Astrocyte (in vitro differentiated cells and primary cell): ENCODE measurements around the gene PTX3. TPM values are rescaled to one million over a fixed set of nuclear protein-coding genes. Genes with fewer than 3 reads are reported as not detected.

Source experiments
- DNase-seq: peaks from one replicate; pipeline ENCODE4 v3.0.0-alpha.2; 2010; ENCODE audit warnings: low read depth
- FAIRE-seq: peaks from 2 replicates; lab custom pipeline; 2011; peaks lifted over from hg19 to GRCh38; lab: Jason Lieb, UNC
- H2AFZ ChIP-seq: 2 replicates; pipeline ENCODE4 v1.6.0; 2012; ENCODE audit warnings: low read depth, low read length, inconsistent platforms
- H3K27ac ChIP-seq: 2 replicates; pipeline ENCODE4 v1.5.1; 2011; ENCODE audit warnings: low read depth, low read length, inconsistent platforms
- H3K27me3 ChIP-seq: 2 replicates; pipeline ENCODE4 v1.6.0; 2011; ENCODE audit warnings: low read length, inconsistent platforms; ENCODE audit not compliant: insufficient read depth
- H3K36me3 ChIP-seq: 2 replicates; pipeline ENCODE4 v1.5.1; 2011; ENCODE audit warnings: low read length, inconsistent platforms; ENCODE audit not compliant: insufficient read depth
- H3K4me1 ChIP-seq: 2 replicates; pipeline ENCODE4 v1.5.1; 2011; ENCODE audit warnings: low read length, inconsistent platforms; ENCODE audit not compliant: insufficient read depth
- H3K4me2 ChIP-seq: 2 replicates; pipeline ENCODE4 v1.6.0; 2012; ENCODE audit warnings: low read length, inconsistent platforms
- H3K4me3 ChIP-seq: 2 replicates; pipeline ENCODE4 v1.5.1; 2011; ENCODE audit warnings: low read depth, mild to moderate bottlenecking, low read length, inconsistent platforms; ENCODE audit not compliant: insufficient read depth
- H3K79me2 ChIP-seq: 2 replicates; pipeline ENCODE4 v1.6.0; 2012; ENCODE audit warnings: mild to moderate bottlenecking, low read length, inconsistent platforms; ENCODE audit not compliant: insufficient read depth
- H3K9ac ChIP-seq: 2 replicates; pipeline ENCODE4 v1.6.0; 2012; ENCODE audit warnings: mild to moderate bottlenecking, low read length, inconsistent platforms
- H3K9me3 ChIP-seq: 2 replicates; pipeline ENCODE4 v1.5.1; 2012; ENCODE audit warnings: low read depth, mild to moderate bottlenecking, low read length, inconsistent platforms; ENCODE audit not compliant: insufficient read depth
- H4K20me1 ChIP-seq: 2 replicates; pipeline ENCODE4 v1.6.0; 2012; ENCODE audit warnings: low read length, inconsistent platforms; ENCODE audit not compliant: insufficient read depth
- H3K27ac Mint-ChIP-seq: one replicate; pipeline ENCODE4 v1.8.0; 2021; ENCODE audit warnings: mild to moderate bottlenecking, mixed read lengths; ENCODE audit not compliant: unreplicated experiment
- H3K27me3 Mint-ChIP-seq: one replicate; pipeline ENCODE4 v1.8.0; 2021; ENCODE audit warnings: low read depth, mixed read lengths; ENCODE audit not compliant: unreplicated experiment
- H3K36me3 Mint-ChIP-seq: one replicate; pipeline ENCODE4 v1.8.0; 2021; ENCODE audit warnings: low read depth, mixed read lengths; ENCODE audit not compliant: unreplicated experiment
- H3K4me1 Mint-ChIP-seq: one replicate; pipeline ENCODE4 v1.8.0; 2021; ENCODE audit warnings: low read depth, mixed read lengths; ENCODE audit not compliant: unreplicated experiment
- H3K4me3 Mint-ChIP-seq: one replicate; pipeline ENCODE4 v1.8.0; 2021; ENCODE audit warnings: mild to moderate bottlenecking, moderate library complexity, mixed read lengths; ENCODE audit not compliant: unreplicated experiment
- H3K9me3 Mint-ChIP-seq: one replicate; pipeline ENCODE4 v1.8.0; 2021; ENCODE audit warnings: mild to moderate bottlenecking, mixed read lengths; ENCODE audit not compliant: unreplicated experiment
- EZH2 ChIP-seq: IDR thresholded peaks from 2 replicates; pipeline ENCODE4 v1.6.1; 2012; ENCODE audit warnings: mild to moderate bottlenecking, low read length, inconsistent platforms; ENCODE audit not compliant: insufficient read depth
- total RNA-seq: library from RNA; stranded (reverse); gene quantifications from 2 replicates; pipeline ENCODE4 v1.2.1, GENCODE V29; 2021
- TF ChIP-seq, protein P1 (sequence below): IDR thresholded peaks from 2 replicates; pipeline ENCODE4 v1.5.1; 2011; ENCODE audit warnings: low read depth, mild to moderate bottlenecking, inconsistent platforms, low read length, moderate library complexity; ENCODE audit not compliant: insufficient read depth

The PTX3 gene
- total RNA-seq, 1 donor from 2014 or later: 4.7 TPM

DNA sequence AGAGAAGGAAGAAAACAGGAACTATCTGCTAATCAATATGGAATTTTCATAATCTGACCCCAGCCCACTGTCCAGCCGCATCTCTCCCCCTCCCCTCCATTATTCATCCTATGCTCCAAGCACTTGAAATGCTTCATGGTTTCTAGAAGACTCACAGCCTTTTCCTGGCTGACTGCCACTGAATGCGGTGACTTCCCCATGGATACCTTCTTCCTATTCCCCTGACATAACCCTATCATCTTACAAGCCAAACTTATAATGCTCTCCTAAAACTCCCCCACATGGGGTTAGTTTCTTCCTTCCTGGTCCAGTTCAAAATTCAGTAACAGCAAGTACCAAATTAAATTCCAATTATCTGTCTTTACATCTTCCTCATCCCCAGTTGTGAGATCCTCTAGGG is 31.2 kb upstream of the PTX3 start:
- DNase-seq (peak; percentile 85), FAIRE-seq (no peak)
- H3K9me3 ChIP-seq: no peaks in the 10 kb centered on the region
- H3K27me3 Mint-ChIP-seq: no peaks in the 10 kb centered on the region
- no peaks in the 10 kb centered on the region for H4K20me1 ChIP-seq
- no peaks in the 10 kb centered on the region for H3K9me3 Mint-ChIP-seq
- H3K9ac ChIP-seq: no peak overlapping the region
- no peaks in the 10 kb centered on the region for H3K27me3 ChIP-seq
- H3K79me2 ChIP-seq: no peaks in the 10 kb centered on the region
- H3K4me2 ChIP-seq: peak overlapping the region; percentile 35
- H3K4me3 ChIP-seq: no peak overlapping the region
- H3K36me3 Mint-ChIP-seq: no peaks in the 10 kb centered on the region
- H3K4me3 Mint-ChIP-seq: no peak overlapping the region
- no peaks in the 10 kb centered on the region for H3K36me3 ChIP-seq
- H3K27ac ChIP-seq: no peak overlapping the region
- no peaks in the 10 kb centered on the region for H3K4me1 ChIP-seq
- H2AFZ ChIP-seq: no peak overlapping the region
- no peak overlapping the region for H3K27ac Mint-ChIP-seq
- H3K4me1 Mint-ChIP-seq: peaks cover 4% of the 10 kb centered on the region
- TF ChIP-seq EZH2: no peak
- TF ChIP-seq, protein P1, sequence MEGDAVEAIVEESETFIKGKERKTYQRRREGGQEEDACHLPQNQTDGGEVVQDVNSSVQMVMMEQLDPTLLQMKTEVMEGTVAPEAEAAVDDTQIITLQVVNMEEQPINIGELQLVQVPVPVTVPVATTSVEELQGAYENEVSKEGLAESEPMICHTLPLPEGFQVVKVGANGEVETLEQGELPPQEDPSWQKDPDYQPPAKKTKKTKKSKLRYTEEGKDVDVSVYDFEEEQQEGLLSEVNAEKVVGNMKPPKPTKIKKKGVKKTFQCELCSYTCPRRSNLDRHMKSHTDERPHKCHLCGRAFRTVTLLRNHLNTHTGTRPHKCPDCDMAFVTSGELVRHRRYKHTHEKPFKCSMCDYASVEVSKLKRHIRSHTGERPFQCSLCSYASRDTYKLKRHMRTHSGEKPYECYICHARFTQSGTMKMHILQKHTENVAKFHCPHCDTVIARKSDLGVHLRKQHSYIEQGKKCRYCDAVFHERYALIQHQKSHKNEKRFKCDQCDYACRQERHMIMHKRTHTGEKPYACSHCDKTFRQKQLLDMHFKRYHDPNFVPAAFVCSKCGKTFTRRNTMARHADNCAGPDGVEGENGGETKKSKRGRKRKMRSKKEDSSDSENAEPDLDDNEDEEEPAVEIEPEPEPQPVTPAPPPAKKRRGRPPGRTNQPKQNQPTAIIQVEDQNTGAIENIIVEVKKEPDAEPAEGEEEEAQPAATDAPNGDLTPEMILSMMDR: no peak

DNA sequence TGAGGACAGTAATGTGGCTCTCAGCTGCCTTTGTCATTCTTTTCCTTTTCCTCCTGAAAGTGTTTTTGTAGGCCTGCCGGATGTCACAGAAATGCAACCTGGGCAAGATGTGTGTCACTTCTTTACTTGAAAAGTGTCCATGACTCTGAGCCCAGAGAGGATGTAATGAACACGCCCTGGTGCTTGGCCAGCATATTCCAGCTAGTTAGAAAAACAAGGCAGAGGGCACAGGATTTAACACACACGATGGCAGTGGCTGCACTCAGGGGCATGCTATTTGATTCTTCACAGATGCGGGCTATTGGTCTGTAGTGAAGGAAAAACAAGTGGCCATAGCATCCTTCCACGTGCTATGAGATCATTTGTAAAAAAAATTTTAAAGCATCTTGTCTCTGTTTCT is 30.3 kb upstream of the PTX3 start:
- no peaks in the 10 kb centered on the region for H4K20me1 ChIP-seq
- no peaks in the 10 kb centered on the region for H3K79me2 ChIP-seq
- H3K4me3 ChIP-seq: no peak overlapping the region
- H3K9ac ChIP-seq: no peak overlapping the region
- no peak overlapping the region for H2AFZ ChIP-seq
- H3K27me3 Mint-ChIP-seq: no peaks in the 10 kb centered on the region
- H3K4me1 Mint-ChIP-seq: peaks cover 4% of the 10 kb centered on the region
- H3K27ac ChIP-seq: no peak overlapping the region
- no peaks in the 10 kb centered on the region for H3K27me3 ChIP-seq
- no peaks in the 10 kb centered on the region for H3K36me3 Mint-ChIP-seq
- DNase-seq (no peak), FAIRE-seq (no peak)
- no peak overlapping the region for H3K4me2 ChIP-seq
- TF ChIP-seq, protein P1: no peak
- TF ChIP-seq EZH2: no peak
- no peak overlapping the region for H3K4me3 Mint-ChIP-seq
- no peaks in the 10 kb centered on the region for H3K9me3 Mint-ChIP-seq
- H3K4me1 ChIP-seq: no peaks in the 10 kb centered on the region
- no peaks in the 10 kb centered on the region for H3K9me3 ChIP-seq
- no peak overlapping the region for H3K27ac Mint-ChIP-seq
- H3K36me3 ChIP-seq: peaks cover 3% of the 10 kb centered on the region

DNA sequence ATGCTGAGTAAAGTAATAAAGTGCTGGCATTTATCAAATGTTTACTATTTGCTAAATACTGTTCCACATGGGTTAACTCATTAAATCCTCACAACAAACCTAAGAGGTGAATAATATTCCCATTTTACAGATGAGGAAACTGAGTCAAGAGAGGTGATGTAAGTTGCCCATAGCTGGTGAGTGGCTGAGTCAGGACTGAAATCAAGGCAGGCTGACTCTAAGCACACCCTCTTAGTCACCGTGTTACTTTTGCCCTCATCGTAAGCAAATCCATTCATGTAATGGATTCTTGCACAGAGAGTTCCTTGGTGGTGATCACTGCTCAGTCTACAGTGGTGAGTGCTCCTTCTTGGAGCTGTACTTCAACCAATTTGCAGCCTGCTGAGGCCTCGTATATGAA is 28.9 kb upstream of the PTX3 start:
- Mint-ChIP-seq H3K9me3 (no peaks in the 10 kb centered on the region), H3K4me1 (peaks cover 4% of the 10 kb centered on the region), H3K36me3 (peaks cover 8% of the 10 kb centered on the region), H3K27ac (no peak overlapping the region), H3K4me3 (no peak overlapping the region), H3K27me3 (no peaks in the 10 kb centered on the region)
- no peaks in the 10 kb centered on the region for H3K79me2 ChIP-seq
- DNase-seq (no peak), FAIRE-seq (no peak)
- H3K4me1 ChIP-seq: no peaks in the 10 kb centered on the region
- H3K36me3 ChIP-seq: peaks cover 10% of the 10 kb centered on the region
- H3K9me3 ChIP-seq: no peaks in the 10 kb centered on the region
- TF ChIP-seq, protein P1: no peak
- no peak for TF ChIP-seq EZH2
- H4K20me1 ChIP-seq: no peaks in the 10 kb centered on the region
- H2AFZ ChIP-seq: no peak overlapping the region
- H3K4me3 ChIP-seq: no peak overlapping the region
- no peaks in the 10 kb centered on the region for H3K27me3 ChIP-seq
- H3K27ac ChIP-seq: no peak overlapping the region
- no peak overlapping the region for H3K4me2 ChIP-seq
- H3K9ac ChIP-seq: no peak overlapping the region
